DMS53 (cell line): ENCODE data around the gene ATP11A.

Source experiments
- DNase-seq: peaks from one replicate; lab custom pipeline; 2025; lab: John Stamatoyannopoulos, UW

The ATP11A gene

GRCh38 chr13:112894673-112895481 is 205.0 kb downstream of the ATP11A start:
- peak; percentile 17 for DNase-seq

DNA sequence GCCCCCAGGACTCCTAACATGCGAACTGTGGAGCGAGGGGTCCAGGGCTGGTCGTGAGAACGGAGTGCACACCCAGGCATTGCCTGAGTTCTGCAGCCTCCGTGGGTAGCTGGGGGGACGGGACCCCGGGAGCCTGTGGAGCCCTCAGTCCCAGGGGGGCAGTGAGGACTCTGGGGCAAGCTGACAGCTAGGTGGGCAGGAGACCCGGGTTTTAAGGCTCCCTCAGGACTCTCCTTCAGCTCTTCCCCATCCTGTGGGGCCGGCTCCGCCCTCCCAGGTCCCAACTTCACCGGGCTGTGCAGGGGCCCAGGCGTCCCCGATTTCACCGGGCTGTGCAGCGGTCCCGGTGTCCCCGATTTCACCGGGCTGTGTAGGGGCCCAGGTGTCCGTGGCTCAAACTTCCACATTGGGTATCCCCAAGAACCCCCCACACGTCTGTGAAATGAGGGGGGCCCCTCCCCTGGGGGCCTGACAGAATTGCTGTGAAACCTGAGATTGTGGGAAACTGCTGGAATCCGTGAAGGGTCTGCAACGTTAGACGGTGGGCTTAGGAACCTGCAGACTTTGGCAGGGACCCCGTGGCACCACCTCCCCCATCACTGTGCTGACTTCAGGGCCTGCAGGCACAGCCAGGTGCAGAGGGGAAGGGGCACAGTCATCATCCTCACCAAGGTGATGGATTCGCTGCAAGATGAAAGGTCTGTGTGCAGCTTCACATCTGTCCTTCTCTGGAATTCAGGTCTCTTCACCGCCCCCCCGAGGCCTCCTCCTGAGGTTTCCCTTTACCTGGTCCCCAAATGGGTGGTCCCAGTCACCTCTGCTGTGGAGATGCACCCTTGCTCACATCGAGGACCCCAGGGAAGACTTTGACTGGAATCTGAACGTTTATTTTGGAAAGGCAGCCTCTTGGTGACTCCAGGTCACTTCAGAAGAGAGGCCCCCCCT is 206.0 kb downstream of the ATP11A start:
- DNase-seq = no peak

- no peak for DNase-seq
Observed at GRCh38 chr13:112896736-112897602, 207.1 kb downstream of the ATP11A start.

DNA sequence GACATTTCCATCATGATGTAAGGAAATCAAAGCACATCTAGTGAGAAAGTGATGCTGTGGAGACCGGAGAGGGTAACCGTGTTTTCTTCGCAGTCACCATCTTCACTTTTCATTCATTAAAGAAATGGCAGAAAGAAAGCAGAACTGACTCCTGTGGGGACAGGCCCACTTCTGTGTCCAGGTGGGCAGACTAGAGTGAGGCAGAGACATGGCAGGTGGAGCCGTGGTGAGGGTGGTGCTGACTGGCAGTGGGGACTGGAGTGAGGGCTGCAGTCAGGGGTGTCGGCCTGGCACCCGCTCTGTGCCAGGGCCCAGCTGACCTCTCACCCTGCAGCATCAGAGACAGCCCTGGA is 207.7 kb downstream of the ATP11A start:
- no peak for DNase-seq

- no peak for DNase-seq
Observed at GRCh38 chr13:112897956-112898620, 208.2 kb downstream of the ATP11A start.

- no peak for DNase-seq
Observed at GRCh38 chr13:112898621-112899280, 208.9 kb downstream of the ATP11A start.

DNA sequence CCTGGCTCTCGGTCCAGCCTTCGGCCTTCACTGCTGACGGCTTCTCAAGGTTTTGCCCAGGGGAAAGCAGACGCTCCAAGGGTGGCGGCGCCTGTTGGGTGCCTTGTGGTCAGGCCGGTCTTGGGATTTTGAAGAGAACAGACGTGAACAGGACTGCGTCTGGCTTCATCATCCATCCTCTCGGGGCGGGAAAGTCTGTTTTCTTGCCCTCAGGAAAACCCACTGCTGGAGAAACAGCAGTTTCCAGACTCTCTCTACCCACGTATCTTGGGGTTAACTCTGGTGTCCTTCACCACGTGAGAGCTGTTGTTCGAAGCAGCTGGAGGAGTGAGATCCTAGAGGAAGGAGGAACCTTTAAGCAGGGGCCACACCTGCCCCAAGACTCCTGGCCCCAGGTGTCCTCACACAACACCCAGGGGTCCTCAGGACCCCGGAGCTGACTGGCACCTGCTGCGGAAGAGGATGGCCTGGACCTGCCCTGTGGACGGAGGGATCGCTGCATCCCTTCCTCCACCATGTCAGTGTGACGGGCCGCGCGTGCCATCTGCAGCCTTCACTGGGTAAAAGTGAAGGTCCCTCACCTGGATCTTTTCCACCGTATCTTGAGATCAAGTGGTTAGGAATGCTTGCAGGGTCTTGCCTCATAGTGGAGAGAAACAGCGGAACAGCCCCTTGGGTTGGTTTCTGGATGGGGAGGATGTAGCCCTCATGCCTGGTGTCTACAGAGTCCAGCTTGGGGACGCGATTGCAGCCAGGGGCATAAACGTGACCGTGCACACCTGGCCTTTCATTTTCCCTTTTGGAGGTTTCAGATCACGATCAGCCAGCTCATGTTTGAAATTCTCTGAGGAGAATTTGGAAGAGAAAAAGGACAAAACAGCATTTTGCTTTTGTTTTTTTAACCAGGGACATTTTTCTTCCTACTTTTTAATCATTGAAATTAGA is 209.7 kb downstream of the ATP11A start:
- DNase-seq = no peak

GRCh38 chr13:112900226-112900600 is 210.4 kb downstream of the ATP11A start:
- no peak for DNase-seq

DNA sequence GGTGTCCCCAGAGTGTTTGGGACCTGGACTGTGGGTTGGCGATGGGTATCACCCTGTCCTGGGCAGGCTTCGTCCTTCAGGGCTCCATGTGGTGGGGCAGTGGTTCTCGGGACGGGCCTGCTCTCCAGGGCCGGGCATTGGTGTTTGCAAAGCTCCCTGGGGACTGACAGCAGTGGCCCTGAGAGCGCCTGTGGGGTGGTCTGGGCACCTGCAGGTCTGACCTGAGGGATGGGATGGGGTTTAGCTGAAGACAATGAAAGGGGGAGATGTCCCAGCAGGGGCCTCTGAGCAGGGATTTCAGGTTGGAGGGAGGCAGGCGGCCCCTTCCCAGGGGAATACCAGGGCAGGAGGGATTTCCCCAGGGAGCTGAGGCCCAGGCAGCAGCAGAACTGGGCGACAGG is 210.9 kb downstream of the ATP11A start:
- no peak for DNase-seq

- no peak for DNase-seq
Observed at GRCh38 chr13:112902101-112902651, 212.3 kb downstream of the ATP11A start.

- DNase-seq = no peak
Observed at GRCh38 chr13:112902669-112903068, 212.8 kb downstream of the ATP11A start.

DNA sequence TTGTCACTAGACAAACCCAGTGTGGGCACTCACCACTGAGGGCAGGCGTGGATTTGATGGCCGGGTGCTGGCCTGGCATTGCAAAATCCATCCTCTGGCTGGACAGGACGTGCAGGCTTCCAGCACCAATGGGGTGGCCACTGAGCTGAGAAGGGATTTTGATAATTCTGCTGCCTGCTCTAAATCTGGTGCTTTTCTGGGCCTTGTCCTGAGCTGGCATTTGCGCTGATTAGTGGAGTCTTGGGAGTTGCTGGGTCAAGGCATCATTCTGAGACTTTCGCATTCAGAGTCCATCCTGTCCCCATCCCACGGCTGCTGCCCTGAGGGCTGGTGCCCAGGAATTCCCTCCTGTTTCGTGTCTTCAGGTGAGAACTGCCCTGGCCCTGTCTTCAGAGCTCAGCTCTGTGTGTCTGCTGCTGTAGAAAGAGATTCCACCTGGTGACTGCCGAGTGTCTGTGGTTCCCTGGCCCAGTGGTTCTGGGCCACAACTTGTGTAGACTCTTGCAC is 213.3 kb downstream of the ATP11A start:
- DNase-seq = no peak

- DNase-seq = no peak
Observed at GRCh38 chr13:112903606-112904195, 213.9 kb downstream of the ATP11A start.

DNA sequence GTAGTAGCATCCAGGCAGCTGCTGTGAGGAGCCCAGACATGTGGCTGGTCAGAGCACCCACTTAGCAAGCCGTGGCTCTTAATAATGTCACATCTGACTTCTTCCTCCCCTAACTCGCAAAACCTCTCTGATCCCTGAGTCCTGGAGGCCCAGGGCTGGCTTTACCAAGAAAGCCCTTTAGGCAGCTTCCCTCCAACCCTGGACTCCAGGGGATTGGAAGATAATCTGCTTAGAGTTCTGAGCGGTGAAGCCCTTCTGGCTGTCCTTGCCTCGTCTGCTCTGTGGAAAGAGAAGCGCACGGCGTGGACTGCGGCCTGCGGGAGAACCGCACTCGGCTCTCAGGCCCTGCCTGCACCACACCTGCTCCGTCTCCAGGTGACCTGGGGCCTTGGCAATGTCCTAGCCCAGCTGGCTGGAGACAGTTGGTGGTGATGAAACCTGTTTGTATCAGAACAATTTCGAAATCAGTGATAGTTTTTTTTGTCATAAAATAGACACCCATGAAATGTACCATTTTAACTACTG is 214.7 kb downstream of the ATP11A start:
- no peak for DNase-seq

- no peak for DNase-seq
Observed at GRCh38 chr13:112905086-112905485, 215.2 kb downstream of the ATP11A start.

DNA sequence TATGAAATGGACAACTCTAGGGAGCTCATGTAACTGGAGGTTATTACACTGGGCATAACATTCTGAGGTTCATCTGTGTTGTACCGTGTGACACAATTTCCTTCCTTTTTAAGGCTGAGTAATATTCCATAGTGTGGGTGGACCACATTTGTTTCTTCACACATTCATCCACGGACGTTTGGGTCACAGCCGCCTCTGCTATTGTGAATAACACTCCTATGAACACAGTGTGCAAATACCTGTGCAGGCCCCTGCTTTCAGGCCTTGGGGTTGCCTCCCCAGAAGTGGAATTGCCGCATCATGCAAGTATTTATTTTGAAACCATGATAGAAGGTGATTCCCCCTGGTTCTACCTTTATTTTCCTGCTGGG is 215.8 kb downstream of the ATP11A start:
- no peak for DNase-seq

DNA sequence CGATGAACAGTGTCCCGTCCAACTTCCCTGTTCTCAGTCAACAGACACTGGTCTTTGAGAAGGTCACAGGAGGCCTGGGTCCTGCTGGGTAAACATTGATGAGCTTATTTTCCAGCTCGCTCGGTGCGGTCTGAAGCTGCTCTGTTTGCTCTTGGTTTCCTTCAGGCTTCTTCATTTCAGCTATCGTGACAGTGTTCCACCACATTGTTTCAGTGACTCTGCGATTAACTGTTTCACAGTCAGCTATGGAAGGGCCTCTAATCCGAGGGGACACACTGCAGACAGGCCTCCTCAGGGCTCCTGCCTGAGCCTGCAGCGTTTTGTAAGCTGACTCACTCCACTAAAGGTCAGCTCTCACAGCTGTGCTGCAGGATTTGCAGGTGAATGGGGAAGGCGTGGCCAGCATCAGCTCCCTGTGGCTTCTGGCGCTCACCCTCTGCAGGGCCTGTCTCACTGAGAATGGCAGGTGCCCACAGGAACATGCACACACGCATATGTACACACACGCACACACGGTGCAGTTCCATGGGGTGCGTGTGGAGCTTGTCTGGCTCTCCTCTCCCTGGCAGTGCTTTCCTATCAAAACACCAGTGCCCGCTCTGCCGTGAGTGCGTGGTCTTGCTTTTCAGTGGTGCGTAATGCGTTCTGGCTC is 216.3 kb downstream of the ATP11A start:
- DNase-seq = peak; percentile 86

GRCh38 chr13:112907286-112907685 is 217.4 kb downstream of the ATP11A start:
- DNase-seq = no peak
